Endodermal cell (in vitro differentiated cells): Measurements from ENCODE around the gene ZNF655. TPM values are rescaled to one million over a fixed set of nuclear protein-coding genes. Genes with fewer than 3 reads are reported as not detected.

Source experiments
- DNase-seq: peaks from one replicate; pipeline ENCODE4 v3.0.0-alpha.2; 2017
- H3K27ac ChIP-seq: 2 replicates; pipeline ENCODE4 v1.5.1; 2013; ENCODE audit warnings: mild to moderate bottlenecking, low read depth, low read length, moderate library complexity
- H3K27me3 ChIP-seq: 2 replicates; pipeline ENCODE4 v1.6.1; 2013; ENCODE audit warnings: mild to moderate bottlenecking, low read length, moderate library complexity; ENCODE audit not compliant: insufficient read depth, control insufficient read depth, poor library complexity, severe bottlenecking
- H3K36me3 ChIP-seq: 2 replicates; pipeline ENCODE4 v1.7.0; 2013; ENCODE audit warnings: mild to moderate bottlenecking, low read length, moderate library complexity; ENCODE audit not compliant: control insufficient read depth, insufficient read depth
- H3K4me1 ChIP-seq: one replicate; pipeline ENCODE4 v1.7.0; 2013; ENCODE audit warnings: low read length; ENCODE audit not compliant: control insufficient read depth, insufficient read depth
- H3K4me3 ChIP-seq: 2 replicates; pipeline ENCODE4 v1.5.1; 2013; ENCODE audit warnings: mild to moderate bottlenecking, low read length, moderate library complexity
- H3K9ac ChIP-seq: 2 replicates; pipeline ENCODE4 v1.6.1; 2013; ENCODE audit warnings: mild to moderate bottlenecking, low read length, moderate library complexity; ENCODE audit not compliant: poor library complexity, severe bottlenecking; ENCODE audit errors: extremely low read depth
- H3K9me3 ChIP-seq: 2 replicates; pipeline ENCODE4 v1.6.1; 2013; ENCODE audit warnings: mild to moderate bottlenecking, low read length, moderate library complexity; ENCODE audit not compliant: control insufficient read depth
- H3K27ac Mint-ChIP-seq: 2 replicates; pipeline ENCODE4 v1.8.0; 2020; ENCODE audit warnings: mixed read lengths
- H3K27me3 Mint-ChIP-seq: 2 replicates; pipeline ENCODE4 v1.8.0; 2021; ENCODE audit warnings: mild to moderate bottlenecking, mixed read lengths; ENCODE audit not compliant: insufficient read depth
- H3K36me3 Mint-ChIP-seq: 2 replicates; pipeline ENCODE4 v1.8.0; 2020; ENCODE audit warnings: low read depth, mixed read lengths
- H3K4me1 Mint-ChIP-seq: 2 replicates; pipeline ENCODE4 v1.8.0; 2020; ENCODE audit warnings: mixed read lengths
- H3K4me3 Mint-ChIP-seq: 2 replicates; pipeline ENCODE4 v1.8.0; 2020; ENCODE audit warnings: mild to moderate bottlenecking, moderate library complexity, mixed read lengths
- H3K9me3 Mint-ChIP-seq: 2 replicates; pipeline ENCODE4 v1.8.0; 2020; ENCODE audit warnings: mild to moderate bottlenecking, mixed read lengths
- WGBS, 2 experiments: methylation state at CpG; one replicate each; pipeline versions ENCODE4 v1.1.5 to v1.1.7; 2013; ENCODE audit warnings: missing lambda C conversion rate in 2 of 2, mixed read lengths in 1 of 2; ENCODE audit not compliant: insufficient coverage in 1 of 2, insufficient read length in 1 of 2; 5-methylcytosine and 5-hydroxymethylcytosine counted together
- total RNA-seq, 2 donors: library from RNA; stranded (reverse); fragmentation: NEBNext Ultra II Directional in 1 of 2; extraction: Animal tissue kit (Norgen Biotek cat#: 25700) in 1 of 2; gene quantifications; 2 replicates in 1 of 2; 3 replicates in 1 of 2; pipeline ENCODE4 v1.2.1, GENCODE V29; 2021
- TF ChIP-seq, protein P1 (sequence below): fragments of 200-600 bp; sonication (generic); conservative IDR thresholded peaks from 2 replicates; pipeline ENCODE4 v1.5.0; 2021; ENCODE audit warnings: antibody characterized with exemption, mild to moderate bottlenecking

Gene ZNF655
- total RNA-seq, 2 donors from 2014 or later, result 57.0 to 58.2 TPM

DNA sequence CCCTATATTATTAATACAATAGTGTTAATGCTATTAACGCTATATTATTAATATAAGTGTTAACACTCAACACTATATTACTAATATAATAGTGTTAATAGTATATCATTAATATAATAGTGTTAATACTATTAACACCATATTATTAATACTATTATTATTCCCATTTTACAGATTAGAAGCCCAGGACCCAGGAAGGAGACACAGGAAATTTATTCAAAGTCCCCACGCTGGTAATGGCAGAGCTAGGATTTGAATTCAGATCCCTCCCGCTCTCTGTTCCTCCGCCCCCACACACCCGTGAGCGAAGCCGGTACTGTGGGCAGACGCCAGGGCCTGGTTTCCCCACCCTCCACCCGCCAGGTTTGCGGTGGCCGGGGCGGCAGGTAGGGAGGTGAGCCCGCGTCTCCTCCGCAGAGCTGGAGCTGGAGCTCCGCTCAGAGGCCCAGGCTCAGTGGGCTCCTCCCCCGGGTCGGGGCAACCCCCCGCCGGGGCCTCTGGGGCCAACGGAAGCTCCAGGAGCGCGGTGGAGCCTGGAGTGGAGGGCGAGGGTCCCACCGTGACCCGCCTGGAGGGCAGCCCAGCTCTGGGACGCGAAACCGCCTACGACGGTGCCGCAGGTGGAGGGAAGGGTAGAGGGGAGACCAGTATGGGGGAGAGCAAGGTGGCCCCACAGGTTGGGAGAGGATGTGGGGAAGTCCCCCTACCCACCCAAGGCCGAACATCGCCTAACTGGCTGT lies 39.5 kb downstream of the ZNF655 start, which contains the start of gene TMEM225B:
TSS of gene TMEM225B (plus strand) at position 506 of the 740 bp plus-strand sequence. CDS start 6,122 bp downstream, outside the sequence.
- no peaks in the 10 kb centered on the region for H3K4me1 ChIP-seq
- H3K9me3 Mint-ChIP-seq, result no peaks in the 10 kb centered on the region
- no peak within 1 kb of the TSS for H3K27ac ChIP-seq
- no peaks in the 10 kb centered on the region for H3K27me3 Mint-ChIP-seq
- H3K27ac Mint-ChIP-seq, result no peak within 1 kb of the TSS
- H3K4me3 ChIP-seq, result no peak within 1 kb of the TSS
- H3K36me3 Mint-ChIP-seq, result no peaks in the 10 kb centered on the region
- H3K4me1 Mint-ChIP-seq, result no peaks in the 10 kb centered on the region
- H3K4me3 Mint-ChIP-seq, result no peak within 1 kb of the TSS
- DNase-seq, result no peak
- 87 to 94% methylated on average over 8 to 33 of the region's 34 CpGs for WGBS, 2 experiments
- no peaks in the 10 kb centered on the region for H3K27me3 ChIP-seq
- TF ChIP-seq, protein P1, sequence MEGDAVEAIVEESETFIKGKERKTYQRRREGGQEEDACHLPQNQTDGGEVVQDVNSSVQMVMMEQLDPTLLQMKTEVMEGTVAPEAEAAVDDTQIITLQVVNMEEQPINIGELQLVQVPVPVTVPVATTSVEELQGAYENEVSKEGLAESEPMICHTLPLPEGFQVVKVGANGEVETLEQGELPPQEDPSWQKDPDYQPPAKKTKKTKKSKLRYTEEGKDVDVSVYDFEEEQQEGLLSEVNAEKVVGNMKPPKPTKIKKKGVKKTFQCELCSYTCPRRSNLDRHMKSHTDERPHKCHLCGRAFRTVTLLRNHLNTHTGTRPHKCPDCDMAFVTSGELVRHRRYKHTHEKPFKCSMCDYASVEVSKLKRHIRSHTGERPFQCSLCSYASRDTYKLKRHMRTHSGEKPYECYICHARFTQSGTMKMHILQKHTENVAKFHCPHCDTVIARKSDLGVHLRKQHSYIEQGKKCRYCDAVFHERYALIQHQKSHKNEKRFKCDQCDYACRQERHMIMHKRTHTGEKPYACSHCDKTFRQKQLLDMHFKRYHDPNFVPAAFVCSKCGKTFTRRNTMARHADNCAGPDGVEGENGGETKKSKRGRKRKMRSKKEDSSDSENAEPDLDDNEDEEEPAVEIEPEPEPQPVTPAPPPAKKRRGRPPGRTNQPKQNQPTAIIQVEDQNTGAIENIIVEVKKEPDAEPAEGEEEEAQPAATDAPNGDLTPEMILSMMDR, result no peak
- H3K9ac ChIP-seq, result no peak within 1 kb of the TSS
- no peaks in the 10 kb centered on the region for H3K9me3 ChIP-seq
- no peaks in the 10 kb centered on the region for H3K36me3 ChIP-seq

DNA sequence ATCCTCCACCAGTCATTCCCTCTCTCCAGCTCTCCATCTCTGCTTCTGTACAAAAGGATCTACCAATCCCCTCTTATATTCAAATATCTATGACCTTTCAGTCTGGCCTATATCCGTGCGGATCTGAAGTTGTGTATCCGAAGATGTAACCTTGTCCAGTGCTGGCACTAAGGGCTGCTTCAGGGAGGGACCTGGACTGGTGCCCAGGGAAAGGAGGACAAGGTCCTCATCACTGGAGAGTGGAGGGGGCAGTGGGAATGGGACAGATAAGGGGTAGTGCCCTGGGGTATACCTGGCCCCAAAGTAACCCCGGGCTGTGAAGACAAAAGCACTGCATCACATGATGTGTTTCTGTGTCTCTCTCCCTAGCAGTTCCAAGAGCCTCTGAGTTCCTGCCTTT lies 41.4 kb downstream of the ZNF655 start:
- DNase-seq, result no peak
- Mint-ChIP-seq H3K4me1 (no peaks in the 10 kb centered on the region), H3K4me3 (no peak overlapping the region), H3K27me3 (peaks cover 4% of the 10 kb centered on the region), H3K9me3 (no peaks in the 10 kb centered on the region), H3K36me3 (no peaks in the 10 kb centered on the region), H3K27ac (no peak overlapping the region)
- no peak overlapping the region for H3K9ac ChIP-seq
- no peaks in the 10 kb centered on the region for H3K9me3 ChIP-seq
- no peaks in the 10 kb centered on the region for H3K36me3 ChIP-seq
- H3K27me3 ChIP-seq, result no peaks in the 10 kb centered on the region
- H3K4me1 ChIP-seq, result no peaks in the 10 kb centered on the region
- no peak overlapping the region for H3K4me3 ChIP-seq
- TF ChIP-seq, protein P1, result no peak
- 89 to 90% methylated on average over 4 of the region's 4 CpGs for WGBS, 2 experiments
- H3K27ac ChIP-seq, result no peak overlapping the region

DNA sequence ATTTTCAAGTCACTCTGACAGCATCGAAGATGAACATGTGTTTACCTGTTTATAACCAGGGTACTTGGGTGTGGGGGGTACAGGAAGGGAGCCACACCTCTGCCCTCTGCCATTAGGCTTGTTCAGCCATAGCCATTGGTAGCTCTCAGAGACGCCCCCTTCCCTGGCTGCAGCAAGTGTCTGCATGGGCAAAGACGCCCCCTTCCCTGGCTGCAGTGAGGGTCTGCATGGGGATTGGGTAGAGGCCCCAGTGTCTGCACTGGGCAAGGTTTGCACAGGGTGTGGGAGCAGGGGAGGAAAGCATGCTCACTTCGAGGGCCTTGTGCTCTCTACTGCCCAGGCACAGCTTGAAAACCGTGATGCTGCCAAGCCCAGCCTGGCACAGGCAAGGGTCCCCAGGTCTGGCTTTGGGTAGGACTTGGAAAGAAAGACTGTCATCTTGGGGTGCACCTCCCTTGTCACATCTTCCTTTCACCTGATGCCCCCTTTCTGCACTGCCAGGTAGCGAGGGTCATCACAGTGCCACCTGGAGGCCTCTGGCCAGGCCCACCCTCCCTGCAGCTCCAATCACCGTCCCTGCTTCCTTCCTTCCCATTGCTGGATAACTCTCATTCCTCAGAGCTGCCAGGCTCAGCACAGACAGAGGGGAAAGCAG lies 43.3 kb downstream of the ZNF655 start:
- no peaks in the 10 kb centered on the region for H3K9me3 Mint-ChIP-seq
- no peak overlapping the region for H3K9ac ChIP-seq
- TF ChIP-seq, protein P1, result peak; percentile 72
- H3K27ac Mint-ChIP-seq, result no peak overlapping the region
- H3K4me3 Mint-ChIP-seq, result no peak overlapping the region
- no peaks in the 10 kb centered on the region for H3K36me3 ChIP-seq
- H3K27me3 Mint-ChIP-seq, result peaks cover 10% of the 10 kb centered on the region
- DNase-seq, result peak; percentile 83
- H3K27me3 ChIP-seq, result no peaks in the 10 kb centered on the region
- no peaks in the 10 kb centered on the region for H3K9me3 ChIP-seq
- H3K4me1 ChIP-seq, result no peaks in the 10 kb centered on the region
- no peaks in the 10 kb centered on the region for H3K36me3 Mint-ChIP-seq
- WGBS, 2 experiments, result 74 to 80% methylated on average over 1 to 7 of the region's 7 CpGs
- H3K4me3 ChIP-seq, result no peak overlapping the region
- H3K4me1 Mint-ChIP-seq, result no peaks in the 10 kb centered on the region
- H3K27ac ChIP-seq, result no peak overlapping the region
